Measurements from ENCODE around the gene PTPRCAP. TPM values are rescaled to one million over a fixed set of nuclear protein-coding genes. Genes with fewer than 3 reads are reported as not detected.

PTPRCAP gene
- total and polyA plus RNA-seq, 12 donors = 0.57 to 13.4 (median 3.9) TPM

GRCh38 chr11:67458266-67458665, 20.8 kb upstream of the PTPRCAP start:
- Histone ChIP-seq H3K4me1 (replicated peaks in 1 of 2) (peaks cover under 1% of the 10 kb centered on the region in 2 donors), H3K9me3 (replicated peaks in 1 of 3) (no peaks in the 10 kb centered on the region), H3K36me3 (replicated peaks in 1 of 2) (no peaks in the 10 kb centered on the region), H3K27me3 (no peaks in the 10 kb centered on the region), H3K4me3 (no peak overlapping the region), H3K27ac (no peak overlapping the region)
- intact Hi-C loops (cut with DNase I) = no loop called here
- TF ChIP-seq POLR2A (IDR thresholded peaks at IDR 0.05) = no peak
- no peak for TF ChIP-seq CTCF (IDR thresholded peaks at IDR 0.05)
- DNase-seq = no peak
- 84 to 91% (median 86%) methylated on average over 14 to 19 of the region's 19 CpGs for WGBS, 4 donors

GRCh38 chr11:67457453-67457852, 20.0 kb upstream of the PTPRCAP start:
- intact Hi-C loops (cut with DNase I) = no loop called here
- Histone ChIP-seq H3K4me1 (replicated peaks in 1 of 2) (no peaks in the 10 kb centered on the region), H3K36me3 (replicated peaks in 1 of 2) (no peaks in the 10 kb centered on the region), H3K4me3 (no peak overlapping the region), H3K27ac (no peak overlapping the region), H3K27me3 (no peaks in the 10 kb centered on the region), H3K9me3 (replicated peaks in 1 of 3) (no peaks in the 10 kb centered on the region)
- DNase-seq = peak in 1 of 7 donors; percentile 15
- WGBS, 4 donors = 89 to 96% (median 91%) methylated on average over 12 of the region's 12 CpGs
- TF ChIP-seq CTCF (IDR thresholded peaks at IDR 0.05) (no peak), POLR2A (IDR thresholded peaks at IDR 0.05) (no peak)

GRCh38 chr11:67456068-67456705, 18.7 kb upstream of the PTPRCAP start:
- H3K9me3 ChIP-seq (replicated peaks in 1 of 3) = no peaks in the 10 kb centered on the region
- H3K4me1 ChIP-seq (replicated peaks in 1 of 2) = no peaks in the 10 kb centered on the region
- TF ChIP-seq POLR2A (IDR thresholded peaks at IDR 0.05) = no peak
- 80 to 86% (median 83%) methylated on average over 10 to 25 of the region's 25 CpGs for WGBS, 4 donors
- H3K27ac ChIP-seq = no peak overlapping the region
- no peaks in the 10 kb centered on the region for H3K36me3 ChIP-seq (replicated peaks in 1 of 2)
- no peak overlapping the region for H3K4me3 ChIP-seq
- intact Hi-C loops (cut with DNase I) = no loop called here
- H3K27me3 ChIP-seq = no peaks in the 10 kb centered on the region
- DNase-seq = peak in 1 of 7 donors; percentile 18

- Histone ChIP-seq H3K9me3 (replicated peaks in 1 of 3) (no peaks in the 10 kb centered on the region), H3K36me3 (replicated peaks in 1 of 2) (no peaks in the 10 kb centered on the region), H3K4me1 (replicated peaks in 1 of 2) (no peaks in the 10 kb centered on the region), H3K4me3 (no peak within 1 kb of the TSS), H3K27me3 (no peaks in the 10 kb centered on the region), H3K27ac (no peak within 1 kb of the TSS)
- intact Hi-C loops (cut with DNase I) = no loop called here
- DNase-seq = no peak
- TF ChIP-seq CTCF (IDR thresholded peaks at IDR 0.05) (no peak), POLR2A (IDR thresholded peaks at IDR 0.05) (no peak)
- WGBS, 4 donors = 79 to 100% (median 88%) methylated on average over 1 to 3 of the region's 3 CpGs
Measured at GRCh38 chr11:67455054-67455453, 17.6 kb upstream of the PTPRCAP start, which contains the start of gene CABP4. Gene CABP4 (plus strand): TSS chr11:67455354. CDS start chr11:67455424, 70 bp downstream.
